IgD-negative memory B cell (primary cell): ENCODE results near the gene CNRIP1. TPM values are rescaled to one million over a fixed set of nuclear protein-coding genes. Genes with fewer than 3 reads are reported as not detected.
"Not testable (repeated sequence)": the region's sequence is repeated elsewhere in the genome, so short reads cannot be mapped to it uniquely, and the experiment has no call there.

Experiments used
- H3K27ac Mint-ChIP-seq, 3 donors: one replicate each; pipeline ENCODE4 v1.8.0; 2020 to 2022; ENCODE audit warnings: mild to moderate bottlenecking in 3 of 3, mixed read lengths in 3 of 3, moderate library complexity in 1 of 3
- H3K27me3 Mint-ChIP-seq: one replicate; pipeline ENCODE4 v1.8.0; 2021; ENCODE audit warnings: mixed read lengths
- H3K36me3 Mint-ChIP-seq: one replicate; pipeline ENCODE4 v1.8.0; 2020; ENCODE audit warnings: mild to moderate bottlenecking, mixed read lengths
- H3K4me1 Mint-ChIP-seq, 3 donors: one replicate each; pipeline ENCODE4 v1.8.0; 2020 to 2022; ENCODE audit warnings: mixed read lengths in 3 of 3, mild to moderate bottlenecking in 1 of 3
- H3K4me3 Mint-ChIP-seq, 4 donors: one replicate each; pipeline ENCODE4 v1.8.0; 2020 to 2022; ENCODE audit warnings: mild to moderate bottlenecking in 4 of 4, mixed read lengths in 4 of 4, moderate library complexity in 3 of 4
- H3K9me3 Mint-ChIP-seq, 3 donors: one replicate each; pipeline ENCODE4 v1.8.0; 2020 to 2021; ENCODE audit warnings: mixed read lengths in 3 of 3, mild to moderate bottlenecking in 1 of 3
- polyA plus RNA-seq: library from polyadenylated mRNA; unstranded; fragments of 300-500 nt; fragmentation: Illumina TruSeq; gene quantifications from one replicate; pipeline ENCODE4 v1.2.3, GENCODE V29; 2021

The CNRIP1 gene
- polyA plus RNA-seq, 1 donor from 2014 or later: not detected

DNA sequence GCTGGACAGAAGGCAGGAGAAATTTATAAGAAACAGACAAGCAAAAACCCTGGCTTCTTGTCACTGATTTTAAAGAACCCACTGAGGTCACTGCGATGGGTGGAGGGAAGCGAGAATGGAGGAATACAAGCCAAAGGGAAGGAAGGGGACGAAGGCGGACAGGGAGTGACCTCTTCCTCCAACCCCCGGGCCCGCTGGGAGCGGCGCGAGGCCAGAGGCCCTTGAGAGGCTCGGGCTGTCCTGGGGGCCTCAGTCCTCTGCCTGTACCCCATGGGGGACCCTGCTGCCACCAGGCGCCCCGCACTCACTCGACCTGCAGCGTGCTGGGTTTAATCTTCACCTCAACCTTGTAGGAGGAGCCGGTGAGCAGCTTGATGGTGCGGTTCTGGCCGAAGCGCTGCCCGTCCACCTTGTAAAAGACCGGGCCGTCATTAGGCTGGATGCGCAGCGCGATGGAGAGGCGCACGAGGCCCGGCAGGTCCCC lies 793 bp downstream of the CNRIP1 start:
- peak overlapping the region in 1 of 3 donors; percentile 40 for H3K27ac Mint-ChIP-seq
- H3K36me3 Mint-ChIP-seq: no peaks in the 10 kb centered on the region
- peaks cover 0 to under 1% (median 0%) of the 10 kb centered on the region in 3 donors for H3K9me3 Mint-ChIP-seq
- H3K4me1 Mint-ChIP-seq: peaks cover 5 to 8% (median 7%) of the 10 kb centered on the region in 3 donors
- peaks cover 21% of the 10 kb centered on the region for H3K27me3 Mint-ChIP-seq
- H3K4me3 Mint-ChIP-seq: peak overlapping the region; percentile 74 to 96 (median 84)

- peak overlapping the region; percentile 74 to 96 (median 84) for H3K4me3 Mint-ChIP-seq
- peaks cover 0 to 4% (median 3%) of the 10 kb centered on the region in 3 donors for H3K9me3 Mint-ChIP-seq
- H3K27me3 Mint-ChIP-seq: peaks cover 21% of the 10 kb centered on the region
- no peaks in the 10 kb centered on the region for H3K36me3 Mint-ChIP-seq
- H3K4me1 Mint-ChIP-seq: peaks cover 5 to 8% (median 7%) of the 10 kb centered on the region in 3 donors
- H3K27ac Mint-ChIP-seq: peak overlapping the region in 1 of 3 donors; percentile 40
Measured at GRCh38 chr2:68317971-68318913, 1.5 kb downstream of the CNRIP1 start.

GRCh38 chr2:68316111-68316510 lies 3.6 kb downstream of the CNRIP1 start:
- H3K27me3 Mint-ChIP-seq: peaks cover 21% of the 10 kb centered on the region
- H3K4me1 Mint-ChIP-seq: peaks cover 5 to 8% (median 7%) of the 10 kb centered on the region in 3 donors
- no peak overlapping the region for H3K4me3 Mint-ChIP-seq
- peaks cover 0 to 4% (median 3%) of the 10 kb centered on the region in 3 donors for H3K9me3 Mint-ChIP-seq
- no peak overlapping the region for H3K27ac Mint-ChIP-seq
- no peaks in the 10 kb centered on the region for H3K36me3 Mint-ChIP-seq

DNA sequence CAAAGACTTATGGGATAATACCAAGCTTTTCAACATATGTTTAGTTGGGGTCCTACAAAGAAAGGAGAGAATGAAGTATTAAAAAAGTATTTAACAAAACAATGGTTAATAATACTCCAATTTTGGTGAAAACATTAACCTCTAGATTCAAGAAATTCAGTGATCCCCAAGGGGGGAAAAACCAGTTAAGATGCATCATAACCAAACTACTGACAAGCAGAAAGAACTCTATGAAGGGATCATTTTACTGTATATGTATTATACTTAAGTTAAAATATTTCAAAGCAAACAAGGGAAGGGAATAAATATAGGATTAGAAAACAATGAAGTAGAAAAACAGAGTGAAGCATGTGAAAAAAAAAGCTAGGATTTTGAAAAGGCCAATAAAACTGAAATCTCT lies 8.7 kb downstream of the CNRIP1 start:
- no peaks in the 10 kb centered on the region for H3K36me3 Mint-ChIP-seq
- H3K27me3 Mint-ChIP-seq: peaks cover 8% of the 10 kb centered on the region
- H3K4me3 Mint-ChIP-seq: no peak overlapping the region
- no peaks in the 10 kb centered on the region for H3K4me1 Mint-ChIP-seq
- no peak overlapping the region for H3K27ac Mint-ChIP-seq
- peaks cover 0 to 4% (median 3%) of the 10 kb centered on the region in 3 donors for H3K9me3 Mint-ChIP-seq

DNA sequence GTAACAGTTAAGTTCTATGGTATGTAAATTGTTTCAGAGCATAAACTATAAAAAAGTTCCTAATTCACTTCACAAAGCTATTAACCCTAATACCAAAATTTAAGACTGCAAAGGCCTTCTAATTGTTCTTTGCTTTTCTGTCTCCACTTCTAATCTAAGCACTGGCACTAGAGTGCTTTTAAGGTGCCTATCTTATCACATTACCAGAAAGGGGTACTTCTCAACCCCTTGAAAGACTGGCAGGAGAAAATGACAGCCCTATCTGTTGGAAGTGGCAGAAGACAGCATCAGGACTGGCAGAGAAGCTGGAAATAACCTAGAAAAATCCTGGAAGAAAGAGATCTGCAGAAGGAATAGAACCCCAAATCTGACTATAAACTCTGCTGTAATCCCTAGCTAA lies 10.3 kb downstream of the CNRIP1 start:
- H3K4me3 Mint-ChIP-seq: no peak overlapping the region
- no peak overlapping the region for H3K27ac Mint-ChIP-seq
- peaks cover 6% of the 10 kb centered on the region for H3K27me3 Mint-ChIP-seq
- no peaks in the 10 kb centered on the region for H3K36me3 Mint-ChIP-seq
- no peaks in the 10 kb centered on the region for H3K4me1 Mint-ChIP-seq
- H3K9me3 Mint-ChIP-seq: peaks cover 0 to 4% (median 3%) of the 10 kb centered on the region in 3 donors

DNA sequence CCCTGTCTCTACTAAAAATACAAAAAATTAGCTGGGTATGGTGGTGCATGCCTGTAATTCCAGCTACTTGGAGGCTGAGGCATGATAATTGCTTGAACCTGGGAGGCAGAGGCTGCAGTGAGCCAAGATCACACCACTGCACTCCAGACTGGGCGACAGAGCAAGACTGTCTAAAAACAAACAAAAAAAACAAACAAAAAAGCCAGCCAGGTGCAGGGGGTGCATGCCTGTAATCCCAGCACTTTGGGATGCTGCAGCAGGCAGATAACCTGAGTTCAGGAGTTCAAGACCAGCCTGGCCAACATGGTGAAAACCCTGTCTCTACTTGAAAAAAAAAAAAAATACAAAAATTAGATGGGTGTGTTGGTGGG lies 15.9 kb downstream of the CNRIP1 start:
- H3K27me3 Mint-ChIP-seq, H3K4me1 Mint-ChIP-seq, H3K27ac Mint-ChIP-seq, H3K36me3 Mint-ChIP-seq, H3K9me3 Mint-ChIP-seq, H3K4me3 Mint-ChIP-seq: not testable (repeated sequence)

DNA sequence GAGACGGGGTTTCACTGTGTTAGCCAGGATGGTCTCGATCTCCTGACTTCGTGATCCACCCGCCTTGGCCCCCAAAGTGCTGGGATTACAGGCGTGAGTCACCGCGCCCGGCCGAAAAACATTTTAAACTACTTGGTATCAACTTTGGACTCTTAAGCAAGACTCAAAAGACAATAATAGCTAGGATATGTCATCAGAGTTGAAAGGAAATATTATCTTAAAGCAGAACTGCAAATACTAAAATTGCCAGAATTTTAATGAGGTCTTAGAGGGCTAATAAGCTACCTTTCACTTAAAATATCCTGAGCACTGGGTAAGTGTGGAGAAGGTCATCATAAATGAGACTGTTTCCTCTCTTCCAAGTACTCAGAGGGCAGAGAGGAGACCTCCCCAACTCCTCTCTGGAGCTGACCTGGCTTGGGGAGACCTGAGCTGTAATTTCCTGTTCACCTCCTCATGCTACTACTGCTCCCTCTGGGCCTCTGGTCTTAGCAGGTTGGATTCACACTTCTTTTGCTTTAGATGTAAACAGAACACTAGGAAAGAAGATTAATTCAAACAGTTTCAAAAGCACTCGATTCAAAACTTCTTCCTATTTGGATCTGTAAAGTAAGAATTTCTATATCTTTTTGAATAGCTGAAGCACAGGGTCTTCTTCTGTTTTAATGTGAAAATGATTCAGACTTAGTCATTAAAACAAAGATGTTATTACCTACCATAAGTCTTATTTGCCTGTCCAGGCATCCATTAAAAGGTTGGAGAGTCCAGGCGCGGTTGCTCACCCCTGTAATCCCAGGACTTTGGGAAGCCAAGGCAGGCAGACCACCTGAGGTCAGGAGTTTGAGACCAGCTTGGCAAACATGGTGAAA lies 16.5 kb downstream of the CNRIP1 start:
- Mint-ChIP-seq H3K9me3 (no peaks in the 10 kb centered on the region), H3K4me3 (no peak overlapping the region), H3K27ac (no peak overlapping the region), H3K36me3 (no peaks in the 10 kb centered on the region), H3K4me1 (no peaks in the 10 kb centered on the region), H3K27me3 (peaks cover 1% of the 10 kb centered on the region)

DNA sequence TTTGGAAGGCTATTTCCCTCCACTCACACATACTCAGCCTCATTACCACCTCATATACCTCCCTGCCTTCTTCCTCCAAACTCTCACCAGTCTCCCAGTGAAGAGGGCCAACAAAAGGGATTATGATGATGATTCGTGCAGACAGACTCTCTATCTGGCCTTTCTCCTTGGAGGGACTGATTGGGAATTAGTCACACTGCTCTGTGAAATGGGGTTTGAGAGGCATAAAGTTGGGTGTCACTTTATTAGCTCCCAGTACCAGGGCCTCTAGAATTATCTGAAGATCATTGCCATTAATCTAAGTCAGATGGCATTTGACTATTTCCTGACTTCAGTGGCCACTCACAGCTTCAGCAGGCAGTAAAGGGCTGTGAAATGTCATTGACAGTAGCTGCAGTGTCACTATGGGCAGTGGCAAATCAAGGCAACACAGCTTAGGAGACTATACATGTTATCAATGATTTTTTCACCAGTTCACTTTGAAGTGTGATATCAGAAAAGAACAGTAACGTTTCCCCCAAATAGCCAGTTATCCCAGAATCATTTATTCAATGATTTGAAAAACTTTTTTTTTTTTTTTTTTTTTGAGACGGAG lies 17.4 kb downstream of the CNRIP1 start:
- peaks cover 1% of the 10 kb centered on the region for H3K27me3 Mint-ChIP-seq
- no peak overlapping the region for H3K27ac Mint-ChIP-seq
- no peak overlapping the region for H3K4me3 Mint-ChIP-seq
- no peaks in the 10 kb centered on the region for H3K9me3 Mint-ChIP-seq
- no peaks in the 10 kb centered on the region for H3K36me3 Mint-ChIP-seq
- no peaks in the 10 kb centered on the region for H3K4me1 Mint-ChIP-seq

- H3K4me1 Mint-ChIP-seq: peaks cover 12 to 13% (median 12%) of the 10 kb centered on the region in 3 donors
- H3K4me3 Mint-ChIP-seq: no peak overlapping the region
- H3K27me3 Mint-ChIP-seq: no peaks in the 10 kb centered on the region
- no peak overlapping the region for H3K27ac Mint-ChIP-seq
- no peaks in the 10 kb centered on the region for H3K36me3 Mint-ChIP-seq
- H3K9me3 Mint-ChIP-seq: no peaks in the 10 kb centered on the region
Measured at GRCh38 chr2:68295516-68295915, 24.2 kb downstream of the CNRIP1 start.

GRCh38 chr2:68294913-68295312 lies 24.8 kb downstream of the CNRIP1 start:
- Mint-ChIP-seq H3K27me3 (no peaks in the 10 kb centered on the region), H3K4me3 (no peak overlapping the region), H3K36me3 (no peaks in the 10 kb centered on the region), H3K27ac (no peak overlapping the region), H3K4me1 (peaks cover 12 to 13% (median 12%) of the 10 kb centered on the region in 3 donors), H3K9me3 (no peaks in the 10 kb centered on the region)

DNA sequence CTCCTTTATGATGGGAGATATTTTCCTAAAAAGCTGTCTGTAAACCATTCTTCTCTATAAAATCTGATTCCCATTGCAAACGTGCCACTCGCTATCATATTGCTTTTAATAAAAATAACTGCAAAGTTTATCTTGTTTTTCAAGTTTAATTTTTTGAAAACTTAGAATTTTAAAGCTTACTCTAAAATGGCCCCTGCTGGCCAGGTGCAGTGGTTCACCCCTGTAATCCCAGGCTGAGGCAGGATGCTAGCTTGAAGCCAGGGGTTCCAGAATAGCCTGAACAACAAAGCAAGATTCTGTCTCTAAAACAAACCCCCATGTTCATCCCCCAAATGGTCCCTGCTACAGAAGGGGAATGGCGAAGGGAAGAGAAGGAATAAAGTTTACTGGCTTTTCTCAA lies 25.6 kb downstream of the CNRIP1 start:
- peaks cover 12 to 13% (median 12%) of the 10 kb centered on the region in 3 donors for H3K4me1 Mint-ChIP-seq
- H3K9me3 Mint-ChIP-seq: no peaks in the 10 kb centered on the region
- peak overlapping the region in 1 of 3 donors; percentile 39 for H3K27ac Mint-ChIP-seq
- no peak overlapping the region for H3K4me3 Mint-ChIP-seq
- H3K36me3 Mint-ChIP-seq: no peaks in the 10 kb centered on the region
- H3K27me3 Mint-ChIP-seq: no peaks in the 10 kb centered on the region

DNA sequence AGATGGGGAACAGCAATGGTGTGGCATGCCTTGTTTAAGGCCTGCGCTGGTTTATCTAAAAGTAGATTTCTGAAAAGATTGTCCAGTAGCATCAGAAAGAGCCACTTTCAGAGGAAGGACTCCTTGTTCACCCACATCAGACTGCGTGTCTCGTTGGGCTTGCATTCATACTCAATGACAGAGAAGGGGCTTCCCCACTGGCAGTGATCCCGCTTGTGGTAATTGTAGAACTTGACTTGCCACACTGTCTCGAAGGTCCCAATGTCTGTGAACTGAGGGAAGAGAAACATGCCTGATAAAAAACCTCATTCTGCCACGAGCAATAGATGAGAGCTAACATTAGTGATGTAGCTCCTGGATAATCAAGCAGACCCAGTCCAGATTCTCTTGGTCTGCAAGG lies 26.0 kb downstream of the CNRIP1 start:
- Mint-ChIP-seq H3K9me3 (no peaks in the 10 kb centered on the region), H3K4me3 (no peak overlapping the region), H3K27me3 (no peaks in the 10 kb centered on the region), H3K36me3 (no peaks in the 10 kb centered on the region), H3K27ac (no peak overlapping the region), H3K4me1 (peaks cover 12 to 13% (median 12%) of the 10 kb centered on the region in 3 donors)

- Mint-ChIP-seq H3K27ac (no peak overlapping the region), H3K27me3 (no peaks in the 10 kb centered on the region), H3K4me3 (no peak overlapping the region), H3K36me3 (no peaks in the 10 kb centered on the region), H3K4me1 (peaks cover 12 to 15% (median 13%) of the 10 kb centered on the region in 3 donors), H3K9me3 (no peaks in the 10 kb centered on the region)
Measured at GRCh38 chr2:68293024-68293423, 26.7 kb downstream of the CNRIP1 start.

GRCh38 chr2:68292108-68292710 lies 27.5 kb downstream of the CNRIP1 start:
- no peaks in the 10 kb centered on the region for H3K27me3 Mint-ChIP-seq

More at GRCh38 chr2:68292108-68292710, 27.5 kb downstream of the CNRIP1 start:
- no peak overlapping the region for H3K4me3 Mint-ChIP-seq
- H3K36me3 Mint-ChIP-seq: no peaks in the 10 kb centered on the region
- H3K9me3 Mint-ChIP-seq: no peaks in the 10 kb centered on the region
- H3K4me1 Mint-ChIP-seq: peaks cover 12 to 15% (median 15%) of the 10 kb centered on the region in 3 donors
- H3K27ac Mint-ChIP-seq: no peak overlapping the region
